ENCODE data around the gene PATJ.
A peak's percentile ranks its signal among the peaks of the same experiment; 100 is the strongest.

Gene PATJ

DNA sequence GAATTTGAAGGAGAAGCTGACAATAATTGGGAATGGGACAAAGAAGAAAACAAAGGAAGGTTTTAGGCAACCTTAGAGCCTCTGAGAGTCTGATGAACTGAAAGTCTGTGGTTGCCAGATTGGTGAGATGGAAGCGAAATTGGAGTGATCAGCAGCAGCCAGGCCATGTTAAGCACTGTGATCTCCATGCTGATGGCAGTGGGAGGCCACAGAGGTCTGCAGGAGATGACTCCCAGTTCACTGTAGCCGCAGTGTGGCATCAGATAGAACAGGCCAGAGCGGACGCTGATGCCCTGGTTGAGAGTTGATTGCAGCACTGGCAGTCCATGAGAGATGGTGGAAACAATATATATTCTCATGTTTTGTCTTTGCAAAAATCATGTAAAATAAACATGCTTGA lies 314.9 kb downstream of the PATJ start:
- no peak for DNase-seq

DNA sequence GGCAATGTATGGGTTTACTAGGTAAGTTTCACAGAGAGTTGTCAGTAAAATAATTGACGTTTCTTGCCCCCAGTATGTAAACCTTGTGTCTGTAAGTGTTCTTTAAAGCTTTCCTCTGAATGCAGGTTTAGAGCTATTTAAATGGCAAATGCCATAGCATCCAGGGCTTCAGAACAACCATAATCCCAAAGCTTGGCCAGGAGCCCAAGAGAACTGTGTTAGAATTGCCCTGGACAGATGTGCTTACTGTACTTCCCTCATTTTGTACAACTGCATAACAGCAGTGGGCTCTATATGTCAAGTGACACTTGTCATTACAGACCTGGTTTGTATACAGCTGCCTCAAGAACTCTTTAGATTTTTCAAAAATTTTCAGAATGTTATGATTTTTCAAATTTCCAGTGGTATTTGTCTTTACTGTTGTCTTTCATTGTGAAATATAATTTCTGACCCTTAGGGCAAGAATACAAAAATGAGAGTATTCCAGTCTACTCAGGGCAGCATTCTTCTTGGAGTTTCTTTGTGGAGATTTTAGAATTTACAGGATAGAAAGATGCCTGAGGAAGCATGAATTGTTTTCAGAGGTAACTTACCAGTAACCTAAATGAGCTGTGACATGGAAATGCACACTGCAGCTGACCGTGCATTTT lies 315.5 kb downstream of the PATJ start:
- DNase-seq = no peak

DNA sequence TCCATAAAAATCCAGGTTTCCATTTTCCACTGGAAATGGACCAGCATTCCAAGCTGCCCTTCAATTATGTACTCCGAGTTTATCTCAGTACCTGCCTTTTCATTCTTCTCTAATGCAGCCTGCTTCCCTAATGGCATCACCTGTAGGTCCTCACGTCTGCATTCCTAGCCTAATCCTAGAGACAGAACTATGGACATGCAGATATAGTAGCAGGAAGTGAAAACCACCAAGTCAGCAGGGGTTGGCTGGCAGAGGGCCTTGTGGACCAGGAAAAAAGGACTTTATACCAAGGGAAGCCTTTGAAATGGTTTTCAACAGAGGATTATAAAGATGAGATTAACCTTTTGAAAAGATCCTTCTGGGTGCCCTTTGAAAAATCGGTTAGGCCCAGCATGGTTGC lies 316.7 kb downstream of the PATJ start:
- no peak for DNase-seq

DNA sequence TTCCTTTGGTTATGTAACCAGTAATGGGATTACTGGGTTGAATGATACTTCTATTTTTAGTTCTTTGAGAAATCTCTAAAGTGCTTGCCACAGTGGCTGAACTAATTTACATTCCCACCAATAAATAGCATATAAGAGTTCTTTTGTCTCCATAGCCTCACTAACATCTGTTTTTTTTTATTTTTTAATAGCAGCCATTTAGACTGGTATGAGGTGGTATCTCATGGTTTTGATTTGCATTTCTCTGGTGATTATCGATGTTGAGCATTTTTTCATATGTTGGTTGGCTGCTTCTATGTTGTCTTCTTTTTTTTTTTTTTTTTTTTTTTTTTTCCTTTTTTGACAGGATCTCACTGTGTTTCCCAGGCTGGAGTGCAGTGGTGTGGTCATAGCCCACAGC lies 319.8 kb downstream of the PATJ start:
- no peak for DNase-seq

DNA sequence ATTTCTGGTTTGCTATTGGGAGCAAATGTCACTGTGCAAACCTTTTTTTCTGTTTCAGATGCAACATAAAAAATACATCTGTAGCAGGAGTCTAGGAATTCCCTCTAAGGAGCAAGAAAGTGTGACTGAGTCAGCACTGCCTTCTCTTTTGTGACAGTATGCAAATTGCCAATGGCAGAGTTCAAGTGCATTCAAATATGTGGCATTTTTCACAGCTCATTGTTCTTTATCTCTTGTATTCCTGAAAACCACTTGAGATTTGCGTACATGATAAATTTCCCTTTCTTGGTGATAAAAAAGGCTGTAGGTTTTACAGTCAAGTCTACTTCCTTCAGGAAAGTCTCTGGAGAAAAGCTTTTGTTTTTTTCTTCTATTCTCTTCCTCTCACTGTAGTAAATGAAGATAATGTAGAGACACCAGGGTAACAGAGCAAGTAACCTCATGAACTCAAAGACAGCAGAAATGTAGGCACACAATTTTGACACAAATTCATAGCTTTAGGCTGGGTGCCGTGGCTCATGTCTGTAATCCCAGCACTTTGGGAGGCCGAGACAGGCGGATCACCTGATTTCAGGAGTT lies 322.6 kb downstream of the PATJ start:
- no peak for DNase-seq

DNA sequence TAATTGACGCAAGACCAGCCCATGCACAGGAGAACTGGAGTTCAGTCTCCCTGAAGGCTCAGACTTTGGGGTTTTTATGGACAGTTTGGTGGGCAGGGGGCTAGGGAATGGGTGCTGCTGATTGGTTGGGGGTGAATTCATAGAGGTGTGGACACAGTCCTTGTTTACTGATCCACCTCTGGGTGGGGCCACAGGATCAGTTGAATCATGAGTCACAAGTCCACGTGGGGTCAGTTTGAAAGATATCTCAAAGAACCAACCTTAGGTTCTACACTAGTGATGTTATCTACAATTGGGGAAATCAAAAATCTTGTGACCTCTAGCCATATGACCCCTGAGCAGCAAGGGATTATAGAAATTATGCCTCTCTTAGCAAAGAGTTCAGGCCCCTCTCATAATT lies 324.4 kb downstream of the PATJ start:
- DNase-seq = no peak

DNA sequence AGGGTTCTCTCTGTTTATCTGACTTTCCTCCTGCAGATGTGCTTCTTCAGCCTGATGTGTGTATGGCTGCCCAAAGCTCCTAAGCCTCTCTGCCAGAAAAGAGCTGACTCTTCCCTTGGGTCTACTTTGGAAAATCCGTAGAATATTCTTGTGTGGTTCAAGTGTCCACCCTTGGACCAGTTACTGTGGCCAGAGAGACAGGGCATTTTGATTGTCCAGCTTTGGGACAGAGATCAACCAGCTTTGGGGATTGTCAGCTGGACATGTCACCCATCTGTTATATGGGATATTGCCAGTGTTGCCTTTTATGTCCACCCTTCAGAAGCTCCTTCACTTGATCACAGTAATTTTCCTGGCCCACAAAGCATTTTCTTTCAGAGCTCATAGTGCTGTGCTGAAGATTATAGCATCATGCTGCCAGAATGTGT lies 326.1 kb downstream of the PATJ start:
- DNase-seq = no peak

DNA sequence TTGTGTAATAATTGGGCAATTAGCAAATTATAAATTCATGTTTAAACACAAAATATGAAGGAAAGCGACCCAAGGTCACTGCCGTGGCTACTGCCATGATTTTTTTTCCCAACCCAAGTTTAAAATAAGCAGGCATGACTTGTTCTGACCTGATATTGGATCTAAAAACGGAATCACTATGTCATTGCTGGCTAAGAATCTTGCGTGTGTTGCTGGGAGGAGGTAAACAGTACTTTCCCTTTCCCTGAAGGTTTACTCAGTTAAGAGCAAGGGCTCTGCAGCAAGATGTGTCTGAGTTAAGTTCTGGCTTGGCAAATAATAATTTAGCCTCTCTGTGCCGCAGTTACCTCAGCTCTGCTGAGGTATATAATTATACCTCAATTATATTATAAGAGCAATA lies 326.7 kb downstream of the PATJ start:
- DNase-seq = no peak

DNA sequence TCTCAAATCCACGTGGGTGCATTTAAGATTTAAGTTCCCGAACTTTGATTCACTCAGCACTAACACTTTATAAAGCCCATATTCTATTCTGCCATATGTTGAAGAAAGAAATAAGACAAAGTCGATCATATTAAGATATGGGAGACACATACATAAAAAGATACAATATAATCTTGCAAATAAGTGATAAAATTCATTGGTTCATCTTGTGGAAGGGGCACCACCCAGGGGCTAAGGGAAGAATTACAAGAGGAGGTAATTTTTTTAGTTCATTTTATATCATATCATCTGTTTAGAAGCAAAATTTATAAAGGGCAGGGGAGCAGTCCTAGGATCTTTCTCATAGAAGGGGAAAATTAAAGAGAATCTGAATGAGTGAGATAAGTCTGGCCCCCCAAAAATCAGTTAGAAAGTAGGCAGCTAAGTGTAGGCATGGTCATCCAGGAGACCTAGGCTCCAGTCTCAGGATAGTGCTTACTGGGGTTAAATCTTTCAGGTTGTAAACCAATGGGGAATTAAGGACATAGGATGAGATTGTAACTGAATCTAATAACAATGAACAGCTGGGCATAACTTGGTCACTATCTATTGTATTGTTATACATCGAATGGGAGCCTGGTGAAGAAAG lies 328.2 kb downstream of the PATJ start:
- DNase-seq = no peak

DNA sequence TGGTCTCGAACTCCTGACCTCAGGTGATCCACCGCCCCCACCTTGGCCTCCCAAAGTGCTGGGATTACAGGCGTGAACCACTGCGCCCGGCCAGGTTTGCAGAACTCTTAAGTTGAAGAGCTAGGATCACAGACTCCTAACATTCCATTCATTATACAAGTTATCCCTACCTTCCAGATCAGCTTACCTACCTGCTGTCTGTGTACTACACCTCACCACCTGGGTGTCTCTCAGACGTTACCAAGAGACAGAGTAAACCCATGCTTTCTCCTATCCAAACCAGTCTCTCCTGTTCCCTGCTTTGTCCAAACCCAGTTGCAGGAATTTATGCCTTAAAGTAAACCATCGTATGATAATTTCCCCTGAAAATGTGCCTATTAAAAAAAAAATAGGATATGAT lies 329.4 kb downstream of the PATJ start:
- no peak for DNase-seq

DNA sequence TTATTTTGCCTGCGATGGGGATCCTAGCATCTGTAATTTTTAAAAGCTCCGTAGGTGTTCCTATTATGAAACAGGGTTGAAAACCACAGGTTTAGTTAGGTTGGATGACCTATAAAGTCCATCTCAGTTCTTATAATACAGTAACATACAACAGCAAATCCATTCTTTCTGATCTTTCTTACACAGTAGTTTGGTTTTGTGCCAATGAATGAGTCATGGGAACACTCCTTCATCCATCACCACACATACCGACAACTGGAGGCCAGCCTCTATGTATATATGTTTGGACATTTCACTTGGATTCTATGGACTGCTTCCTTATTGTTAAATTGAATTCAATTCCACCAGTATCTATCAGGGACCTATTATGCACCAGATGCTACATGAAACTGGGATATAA lies 334.0 kb downstream of the PATJ start:
- DNase-seq = no peak

DNA sequence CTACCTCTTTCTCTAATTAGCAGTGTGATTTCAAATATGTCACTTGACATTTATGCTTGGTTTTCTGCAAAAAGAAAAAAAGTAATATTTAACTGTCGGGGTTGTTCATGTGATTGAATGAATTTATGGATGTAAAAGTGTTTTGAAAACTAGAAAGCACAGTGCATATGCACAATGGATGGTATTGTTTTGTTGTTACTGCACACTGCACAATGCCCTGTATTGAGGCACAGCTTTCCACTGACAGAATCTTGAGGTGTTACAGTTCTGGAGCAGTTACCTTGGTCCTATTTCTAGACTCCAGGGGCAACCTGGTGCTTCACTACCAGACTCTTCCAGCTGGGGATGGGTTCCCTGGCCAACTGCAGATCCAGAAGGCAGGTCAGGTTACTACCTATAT lies 335.5 kb downstream of the PATJ start:
- DNase-seq = no peak

DNA sequence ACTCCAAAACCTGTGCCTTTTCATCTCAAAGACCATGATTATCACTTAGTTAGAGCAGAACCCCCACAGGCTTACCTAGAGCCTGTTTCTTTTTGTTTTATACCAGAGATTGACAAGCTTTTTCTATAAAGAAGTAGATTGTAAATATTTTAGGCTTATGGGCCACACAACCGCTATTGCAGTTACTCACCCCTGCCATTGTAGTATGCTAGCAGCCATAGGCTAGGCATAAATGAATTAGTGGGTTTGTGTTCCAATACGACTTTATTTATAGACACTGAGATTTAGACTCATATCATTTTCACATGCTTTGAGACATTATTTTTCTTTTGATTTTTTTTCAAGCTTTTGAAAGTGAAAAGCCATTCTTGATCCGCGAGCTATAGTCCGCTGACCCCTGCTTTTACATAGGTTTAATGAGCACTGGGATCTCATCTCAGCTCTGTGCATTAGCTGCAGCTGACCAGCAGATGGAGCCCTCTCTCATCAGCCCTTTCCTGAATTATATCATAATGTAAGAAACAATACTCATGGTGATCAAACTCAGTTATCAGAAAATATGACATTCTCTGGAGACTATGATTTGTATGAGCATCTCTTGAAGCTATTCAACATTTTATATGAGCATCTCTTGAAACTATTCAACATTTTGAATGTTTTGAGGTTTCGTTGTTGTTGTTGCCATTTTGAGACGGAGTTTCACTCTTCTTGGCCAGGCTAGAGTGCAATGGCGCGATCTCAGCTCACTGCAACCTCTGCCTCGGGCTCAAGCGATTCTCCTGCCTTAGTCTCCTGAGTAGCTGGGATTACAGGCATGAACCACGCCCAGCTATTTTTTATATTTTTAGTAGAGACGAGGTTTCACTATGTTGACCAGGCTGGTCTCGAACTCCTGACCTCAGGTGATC lies 340.4 kb downstream of the PATJ start:
- DNase-seq = peak; percentile 36

DNA sequence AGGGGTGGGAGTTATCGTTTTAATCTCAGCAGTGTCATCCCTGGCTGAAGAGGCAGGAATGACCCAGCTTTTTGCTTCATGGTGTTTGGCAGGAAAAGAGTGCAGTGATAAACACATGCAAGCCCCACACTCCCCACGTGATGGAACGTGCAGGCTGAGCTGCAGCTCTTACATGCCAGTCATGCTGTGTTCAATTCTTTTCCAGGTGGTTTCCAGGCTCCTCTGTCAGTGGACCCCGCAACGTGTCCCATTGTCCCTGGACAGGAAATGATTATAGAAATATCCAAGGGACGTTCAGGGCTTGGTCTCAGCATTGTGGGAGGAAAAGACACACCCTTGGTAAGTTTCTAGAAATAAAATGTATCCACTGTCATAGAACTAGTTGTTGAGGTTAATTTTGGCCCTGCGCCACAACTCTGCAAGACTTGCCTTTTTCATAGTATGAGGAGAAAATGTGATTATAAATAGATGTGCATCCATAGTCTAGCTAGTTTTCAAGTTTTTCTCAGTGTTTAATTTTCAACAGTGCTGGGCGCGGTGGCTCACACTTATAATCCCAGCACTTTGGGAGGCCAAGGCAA lies 342.1 kb downstream of the PATJ start:
- no peak for DNase-seq

DNA sequence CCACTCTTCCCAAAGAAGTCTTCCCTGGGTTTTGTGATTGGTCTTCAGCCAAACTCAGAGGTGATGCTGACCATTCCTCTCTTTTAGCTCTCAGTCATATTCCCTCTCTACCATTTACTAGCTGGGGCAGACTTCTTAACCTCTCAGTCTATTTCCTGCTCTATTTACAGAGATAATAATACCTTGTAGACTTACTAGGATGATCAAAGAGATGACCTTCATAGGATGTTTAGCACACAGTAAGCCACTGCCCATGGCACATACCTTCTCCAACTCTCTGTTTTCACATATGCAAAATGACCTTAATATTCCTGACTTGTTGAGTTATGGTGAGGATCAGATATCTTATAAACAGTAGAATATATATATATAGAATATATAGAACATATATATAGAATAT lies 346.2 kb downstream of the PATJ start:
- DNase-seq = no peak

DNA sequence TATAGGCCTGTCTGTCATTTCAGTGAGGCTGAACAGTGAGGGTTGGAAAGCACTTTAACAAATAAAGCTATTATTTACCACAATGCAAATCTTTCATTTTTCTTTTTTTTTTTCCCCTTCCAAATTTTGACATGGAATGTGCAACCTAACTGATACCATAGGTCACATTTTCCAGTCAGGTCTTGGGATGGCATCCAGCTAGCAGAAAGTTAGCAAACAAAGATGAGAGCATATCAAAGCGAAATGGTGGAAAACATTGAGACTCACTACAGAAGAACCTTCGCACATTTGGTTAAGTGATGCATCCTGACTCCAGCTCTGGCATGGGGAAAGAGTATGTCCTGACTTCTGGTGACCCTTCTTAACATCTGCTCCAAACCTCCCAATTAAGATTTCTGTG lies 347.3 kb downstream of the PATJ start:
- DNase-seq = no peak

DNA sequence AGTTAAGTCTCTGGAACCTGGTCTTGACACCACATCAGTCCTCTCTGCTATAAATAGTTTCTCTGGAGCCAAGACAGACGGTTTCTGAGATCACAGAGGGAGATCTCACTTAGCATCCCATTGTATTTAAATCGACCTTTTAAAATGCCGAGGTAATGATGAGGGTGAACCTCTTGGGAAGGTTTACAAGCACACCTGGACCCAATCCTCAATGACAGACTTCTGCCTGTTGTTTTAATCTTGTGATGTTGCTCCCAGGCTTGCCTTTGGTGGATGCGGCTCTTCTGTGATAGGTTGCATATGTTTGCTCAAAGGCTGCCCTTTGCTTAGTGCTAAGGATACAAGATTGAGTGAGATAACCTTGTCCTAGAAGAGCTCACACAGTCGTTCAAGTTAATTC lies 347.7 kb downstream of the PATJ start:
- DNase-seq = no peak

DNA sequence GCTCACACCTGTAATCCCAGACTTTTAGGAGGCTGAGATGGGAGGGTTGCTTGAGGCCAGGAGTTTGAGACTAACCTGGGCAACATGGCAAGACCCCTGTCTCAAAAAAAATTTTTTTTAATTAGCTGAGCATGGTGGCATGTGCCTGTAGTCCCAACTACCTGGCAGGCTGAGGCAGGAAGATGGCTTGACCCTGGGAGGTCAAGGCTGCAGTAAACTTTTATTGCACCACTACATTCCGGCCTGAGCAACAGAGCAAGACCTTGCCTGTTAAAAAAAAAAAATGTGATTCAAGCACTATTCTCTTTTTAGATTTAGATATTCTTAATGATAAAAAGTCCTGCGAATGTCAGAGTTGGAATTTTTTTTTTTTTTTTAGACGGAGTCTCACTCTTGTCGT lies 349.8 kb downstream of the PATJ start:
- no peak for DNase-seq

DNA sequence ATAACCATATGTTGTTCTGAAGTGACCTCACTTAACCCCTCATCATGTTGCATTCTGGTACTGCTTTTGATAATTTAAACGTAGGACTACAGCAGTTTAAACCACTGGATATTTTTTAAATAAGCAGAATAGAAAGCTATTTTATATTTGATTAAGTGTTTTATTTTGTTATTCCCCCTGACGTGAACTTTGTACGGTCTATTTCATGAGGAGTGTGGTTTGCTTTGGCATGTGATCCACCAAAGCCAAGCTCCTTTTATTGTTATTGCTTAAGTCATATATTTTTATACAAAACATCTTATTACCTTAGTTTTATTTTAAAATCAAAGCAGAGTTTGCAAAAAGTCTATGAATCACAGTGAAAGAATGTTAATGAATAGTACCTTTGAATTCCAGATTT lies 351.0 kb downstream of the PATJ start:
- DNase-seq = no peak

DNA sequence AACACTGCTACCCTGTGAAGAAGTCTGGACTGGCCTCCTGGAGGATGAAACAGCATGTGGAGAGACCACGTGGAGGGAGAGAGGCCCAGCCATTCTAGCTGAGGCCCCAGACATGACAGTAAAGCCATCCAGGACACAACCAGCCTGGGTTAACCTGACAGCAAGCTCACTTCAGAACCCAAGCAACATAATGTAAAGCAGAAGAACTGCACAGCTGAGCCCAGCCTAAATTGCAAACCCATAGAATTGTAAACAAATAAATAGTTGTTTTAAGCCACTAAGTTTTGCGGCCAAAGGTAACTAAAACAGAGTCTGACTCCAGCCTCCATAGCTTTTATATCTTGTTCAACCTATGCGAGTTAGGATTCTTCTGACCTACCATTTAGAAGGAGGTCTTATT lies 355.2 kb downstream of the PATJ start:
- DNase-seq = no peak

DNA sequence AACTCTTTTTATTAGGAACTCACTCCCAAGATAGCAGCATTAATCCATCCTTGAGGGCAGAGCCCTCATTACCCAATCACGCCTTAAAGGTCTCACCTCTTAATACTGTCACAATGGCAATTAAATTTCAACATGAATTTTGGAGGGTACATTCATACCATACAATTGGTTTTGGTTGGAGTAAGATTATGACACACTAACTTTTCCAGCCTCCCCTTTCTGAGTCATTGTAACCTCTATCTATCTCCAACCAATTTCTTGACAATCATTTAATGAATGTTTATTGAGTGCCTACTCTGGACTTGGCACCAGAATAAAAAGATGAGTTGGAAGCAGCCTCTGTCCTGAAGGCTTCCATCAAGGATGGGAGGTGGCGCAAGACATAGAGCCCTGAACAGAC lies 358.2 kb downstream of the PATJ start:
- DNase-seq = no peak

DNA sequence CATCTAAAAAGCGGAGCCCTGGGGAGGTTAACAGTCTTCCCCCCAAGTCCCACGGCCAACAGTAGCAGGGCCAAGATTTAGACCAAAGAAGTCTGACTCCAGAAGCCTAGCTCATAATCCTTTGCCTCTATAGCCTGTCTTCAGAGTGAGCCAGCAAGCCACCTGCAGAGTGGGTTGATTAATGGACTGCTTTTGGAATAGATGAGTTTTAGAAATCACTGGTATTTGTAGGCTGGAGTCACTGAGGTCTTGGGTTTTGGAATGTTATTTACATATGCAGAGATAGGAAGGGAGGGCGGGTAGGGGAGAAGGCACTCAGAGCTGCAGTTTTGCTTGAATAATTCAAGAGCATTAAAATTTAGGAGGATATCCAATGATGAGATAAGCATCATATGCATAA lies 361.6 kb downstream of the PATJ start:
- no peak for DNase-seq

DNA sequence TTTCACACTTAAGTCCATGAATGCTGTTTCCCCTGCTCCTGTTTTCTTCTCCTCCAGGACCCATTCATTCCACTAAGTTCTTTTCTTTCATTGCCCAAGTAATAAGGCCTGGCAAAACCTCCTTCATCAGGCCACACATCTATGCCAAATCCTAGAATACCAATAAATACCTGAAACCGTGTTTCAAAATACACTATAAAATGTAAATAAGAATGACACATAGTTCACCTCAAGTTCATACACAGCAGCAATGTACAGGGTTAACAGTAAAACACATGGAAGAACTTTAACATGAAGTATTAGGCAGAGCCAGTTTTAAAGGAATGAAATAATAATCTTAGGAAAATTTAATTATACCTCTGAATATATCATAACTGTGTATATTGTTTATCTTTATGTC lies 365.6 kb downstream of the PATJ start:
- DNase-seq = no peak
